Large intestine (tissue), 3 donors: ENCODE data around the gene ALDH1A3. TPM values are rescaled to one million over a fixed set of nuclear protein-coding genes. Genes with fewer than 3 reads are reported as not detected.

Experiments
- DNase-seq, 2 donors: peaks; one replicate each; pipeline versions ENCODE4 v3.0.0 to v3.0.0-alpha.2; 2013
- H3K27ac ChIP-seq: one replicate; pipeline ENCODE4 v1.5.1; 2013; ENCODE audit warnings: low read length
- H3K27me3 ChIP-seq: 2 replicates; pipeline ENCODE4 v1.6.1; 2013; ENCODE audit warnings: low read length; ENCODE audit not compliant: control insufficient read depth, insufficient read depth
- H3K36me3 ChIP-seq: 2 replicates; pipeline ENCODE4 v1.6.1; 2013; ENCODE audit warnings: low read length; ENCODE audit not compliant: control insufficient read depth, insufficient read depth
- H3K4me1 ChIP-seq: one replicate; pipeline ENCODE4 v1.6.1; 2013; ENCODE audit warnings: low read length; ENCODE audit not compliant: control insufficient read depth, insufficient read depth
- H3K4me3 ChIP-seq: one replicate; pipeline ENCODE4 v1.5.1; 2013; ENCODE audit warnings: low read length
- H3K9me3 ChIP-seq: one replicate; pipeline ENCODE4 v1.6.1; 2013; ENCODE audit warnings: mild to moderate bottlenecking, low read depth, low read length, moderate library complexity; ENCODE audit not compliant: control insufficient read depth
- WGBS: methylation state at CpG from one replicate; pipeline ENCODE4 v1.1.5; 2013; ENCODE audit warnings: low lambda C conversion rate; ENCODE audit not compliant: insufficient coverage; 5-methylcytosine and 5-hydroxymethylcytosine counted together
- polyA plus RNA-seq: library from polyadenylated mRNA; unstranded; fragments of 120-200 nt; gene quantifications from one replicate; pipeline ENCODE4 v1.2.1, GENCODE V29; 2013

Gene ALDH1A3
- polyA plus RNA-seq, 1 donor, result 23.8 TPM

- H3K4me1 ChIP-seq, result peaks cover 4% of the 10 kb centered on the region
- WGBS, result 0% methylated on average over 1 of the region's 42 CpGs
- peaks cover 2% of the 10 kb centered on the region for H3K36me3 ChIP-seq
- no peak overlapping the region for H3K27ac ChIP-seq
- H3K4me3 ChIP-seq, result peak overlapping the region; percentile 57
- H3K27me3 ChIP-seq, result peaks cover 38% of the 10 kb centered on the region
- H3K9me3 ChIP-seq, result no peaks in the 10 kb centered on the region
- peak; percentile 66 to 69 for DNase-seq
Observed at GRCh38 chr15:100918034-100918689, 38.5 kb downstream of the ALDH1A3 start.

GRCh38 chr15:100918690-100919480, 39.3 kb downstream of the ALDH1A3 start, which contains the start of gene LRRK1:
LRRK1 (plus strand) TSS chr15:100919357; CDS start chr15:100924633, 5,276 bp downstream.
- WGBS, result 12% methylated on average over 4 of the region's 87 CpGs
- peak within 1 kb of the TSS; percentile 57 for H3K4me3 ChIP-seq
- H3K9me3 ChIP-seq, result no peaks in the 10 kb centered on the region
- H3K27ac ChIP-seq, result no peak within 1 kb of the TSS
- H3K36me3 ChIP-seq, result peaks cover 2% of the 10 kb centered on the region
- peaks cover 4% of the 10 kb centered on the region for H3K4me1 ChIP-seq
- peaks cover 36% of the 10 kb centered on the region for H3K27me3 ChIP-seq
- peak; percentile 38 to 61 for DNase-seq

- no peak overlapping the region for H3K27ac ChIP-seq
- WGBS, result 20% methylated on average over 1 of the region's 80 CpGs
- H3K9me3 ChIP-seq, result no peaks in the 10 kb centered on the region
- H3K36me3 ChIP-seq, result peaks cover 2% of the 10 kb centered on the region
- H3K4me3 ChIP-seq, result peak overlapping the region; percentile 50
- H3K27me3 ChIP-seq, result peaks cover 32% of the 10 kb centered on the region
- DNase-seq, result peak in 1 of 2 donors; percentile 38
- H3K4me1 ChIP-seq, result peaks cover 4% of the 10 kb centered on the region
Observed at GRCh38 chr15:100919481-100920405, 40.1 kb downstream of the ALDH1A3 start.

GRCh38 chr15:100920516-100921135, 41.0 kb downstream of the ALDH1A3 start:
- Histone ChIP-seq H3K36me3 (peaks cover 2% of the 10 kb centered on the region), H3K4me1 (peaks cover 4% of the 10 kb centered on the region), H3K4me3 (no peak overlapping the region), H3K27ac (no peak overlapping the region), H3K27me3 (peaks cover 32% of the 10 kb centered on the region), H3K9me3 (no peaks in the 10 kb centered on the region)
- WGBS, result 60% methylated on average over 1 of the region's 8 CpGs
- no peak for DNase-seq

GRCh38 chr15:100922192-100923040, 42.8 kb downstream of the ALDH1A3 start:
- H3K4me3 ChIP-seq, result no peak overlapping the region
- peaks cover 30% of the 10 kb centered on the region for H3K27me3 ChIP-seq
- no peaks in the 10 kb centered on the region for H3K9me3 ChIP-seq
- H3K27ac ChIP-seq, result no peak overlapping the region
- no peak for DNase-seq
- peaks cover 4% of the 10 kb centered on the region for H3K4me1 ChIP-seq
- no peaks in the 10 kb centered on the region for H3K36me3 ChIP-seq
- 81% methylated on average over 4 of the region's 13 CpGs for WGBS

- WGBS, result no CpG with 5 or more reads among the region's 7 CpGs
- H3K36me3 ChIP-seq, result no peaks in the 10 kb centered on the region
- H3K4me1 ChIP-seq, result peaks cover 4% of the 10 kb centered on the region
- peaks cover 26% of the 10 kb centered on the region for H3K27me3 ChIP-seq
- H3K27ac ChIP-seq, result no peak overlapping the region
- no peaks in the 10 kb centered on the region for H3K9me3 ChIP-seq
- H3K4me3 ChIP-seq, result no peak overlapping the region
- no peak for DNase-seq
Observed at GRCh38 chr15:100923076-100923475, 43.4 kb downstream of the ALDH1A3 start.

- Histone ChIP-seq H3K27ac (no peak overlapping the region), H3K36me3 (no peaks in the 10 kb centered on the region), H3K4me3 (no peak overlapping the region), H3K27me3 (peaks cover 18% of the 10 kb centered on the region), H3K9me3 (no peaks in the 10 kb centered on the region), H3K4me1 (no peaks in the 10 kb centered on the region)
- DNase-seq, result no peak
- no CpG with 5 or more reads among the region's 5 CpGs for WGBS
Observed at GRCh38 chr15:100923902-100924301, 44.3 kb downstream of the ALDH1A3 start.

GRCh38 chr15:100924436-100924835, 44.8 kb downstream of the ALDH1A3 start:
- H3K27ac ChIP-seq, result no peak overlapping the region
- no CpG with 5 or more reads among the region's 11 CpGs for WGBS
- H3K4me3 ChIP-seq, result no peak overlapping the region
- DNase-seq, result no peak
- no peaks in the 10 kb centered on the region for H3K9me3 ChIP-seq
- H3K36me3 ChIP-seq, result no peaks in the 10 kb centered on the region
- no peaks in the 10 kb centered on the region for H3K4me1 ChIP-seq
- H3K27me3 ChIP-seq, result peaks cover 17% of the 10 kb centered on the region

GRCh38 chr15:100925480-100925879, 45.8 kb downstream of the ALDH1A3 start:
- Histone ChIP-seq H3K36me3 (no peaks in the 10 kb centered on the region), H3K27me3 (peaks cover 7% of the 10 kb centered on the region), H3K4me3 (no peak overlapping the region), H3K27ac (no peak overlapping the region), H3K9me3 (no peaks in the 10 kb centered on the region), H3K4me1 (no peaks in the 10 kb centered on the region)
- 55% methylated on average over 4 of the region's 8 CpGs for WGBS
- no peak for DNase-seq
